NB4 (cell line): Measurements from ENCODE around the gene PECR.

Experiments used
- CTCF ChIP-seq: IDR thresholded peaks from one replicate; pipeline ENCODE4 v1.5.1; 2012; ENCODE audit warnings: low read depth, low read length
- MAX ChIP-seq: IDR thresholded peaks from 2 replicates; pipeline ENCODE4 v1.6.1; 2011; ENCODE audit warnings: low read depth, low read length
- POLR2A ChIP-seq: IDR thresholded peaks from 2 replicates; pipeline ENCODE4 v1.6.1; 2011; ENCODE audit warnings: mild to moderate bottlenecking; ENCODE audit not compliant: insufficient read length; ENCODE audit errors: extremely low read depth

GRCh38 chr2:216034065-216034464, 47.5 kb downstream of the PECR start:
- TF ChIP-seq CTCF (peak; percentile 93), POLR2A (no peak), MAX (no peak)
